ENCODE data around the gene LGALS1.
"Not testable (repeated sequence)": the region's sequence is repeated elsewhere in the genome, so short reads cannot be mapped to it uniquely, and the experiment has no call there.

The LGALS1 gene

DNA sequence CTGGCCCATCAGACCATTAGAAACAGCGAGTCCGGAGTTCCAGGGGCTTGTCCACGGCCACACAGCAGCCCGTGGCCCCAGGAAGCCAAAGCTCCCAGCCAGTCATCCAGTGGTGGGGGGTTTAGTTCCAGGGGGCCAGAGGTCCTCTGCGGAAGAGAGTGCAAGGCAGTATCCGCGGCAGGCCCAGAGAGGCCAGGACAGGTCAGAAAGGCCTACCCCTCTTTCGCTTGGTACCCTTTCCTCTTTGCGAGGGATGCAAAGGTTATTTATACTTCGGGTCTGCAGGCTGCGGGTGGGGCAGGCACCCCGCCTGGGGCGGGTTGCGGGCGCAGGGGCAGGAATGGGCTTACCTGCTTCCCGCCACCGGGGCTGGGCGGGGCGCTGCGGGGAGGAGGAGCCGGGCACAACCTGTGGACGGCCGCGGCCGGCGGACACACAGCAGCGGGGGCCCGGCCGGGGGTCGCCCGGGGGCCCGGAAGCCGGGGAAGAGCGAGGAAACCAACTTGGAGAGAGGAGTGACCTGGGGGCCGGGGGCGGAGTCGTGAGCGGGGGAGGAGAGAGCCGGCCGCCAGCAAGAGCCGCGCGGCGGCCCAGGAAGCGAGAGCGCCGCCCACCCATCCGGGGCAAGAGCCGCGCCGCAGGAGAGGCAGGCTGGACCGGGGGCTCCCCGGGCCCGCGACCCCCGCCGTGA is 36.2 kb upstream of the LGALS1 start, which contains the start of gene SH3BP1:
Gene SH3BP1 (plus strand): TSS at position 600 of the 691 bp plus-strand sequence. CDS start 119 bp downstream, outside the sequence.
- DNase-seq, result peak in 4 of 51 donors; percentile 18 to 35 (median 26)

DNA sequence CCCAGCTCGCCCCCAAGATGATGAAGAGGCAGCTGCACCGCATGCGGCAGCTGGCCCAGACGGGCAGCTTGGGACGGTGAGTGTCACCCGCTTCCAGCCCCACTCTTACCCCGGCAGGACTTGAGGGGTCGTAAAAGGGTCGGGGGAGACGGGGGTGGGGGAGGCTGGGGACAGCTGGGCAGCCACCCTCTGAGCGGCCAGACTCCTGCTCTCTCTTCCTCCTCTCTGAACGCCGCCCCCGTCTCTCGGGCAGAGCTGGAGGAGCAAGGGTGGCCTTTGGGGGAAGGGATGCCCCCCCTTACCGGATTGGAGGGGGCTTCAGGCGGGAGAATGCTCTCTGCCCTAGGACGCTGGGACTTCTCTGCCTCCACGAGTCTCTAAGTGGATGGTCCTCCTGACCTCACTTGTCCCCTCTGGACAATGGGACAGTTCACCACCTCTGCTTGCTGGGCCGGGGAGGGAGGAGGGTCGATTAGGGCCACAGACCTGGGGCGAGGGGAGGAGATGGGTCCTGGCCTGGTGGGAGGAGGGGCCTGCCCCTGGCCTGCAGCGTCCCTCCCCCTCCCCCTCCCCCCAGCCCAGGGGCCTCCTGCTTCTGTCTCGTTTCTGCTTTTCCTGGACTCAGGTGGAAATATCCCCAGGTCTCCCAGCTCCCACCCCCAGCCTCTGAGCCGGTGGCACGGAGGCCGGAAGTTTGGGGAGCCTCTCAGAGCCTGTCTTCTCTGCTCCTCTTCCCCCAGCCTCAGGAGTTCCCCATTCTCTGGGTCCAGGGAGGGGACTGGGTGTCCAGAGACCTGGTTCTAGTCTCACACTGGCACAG is 35.5 kb upstream of the LGALS1 start:
- no peak for DNase-seq

DNA sequence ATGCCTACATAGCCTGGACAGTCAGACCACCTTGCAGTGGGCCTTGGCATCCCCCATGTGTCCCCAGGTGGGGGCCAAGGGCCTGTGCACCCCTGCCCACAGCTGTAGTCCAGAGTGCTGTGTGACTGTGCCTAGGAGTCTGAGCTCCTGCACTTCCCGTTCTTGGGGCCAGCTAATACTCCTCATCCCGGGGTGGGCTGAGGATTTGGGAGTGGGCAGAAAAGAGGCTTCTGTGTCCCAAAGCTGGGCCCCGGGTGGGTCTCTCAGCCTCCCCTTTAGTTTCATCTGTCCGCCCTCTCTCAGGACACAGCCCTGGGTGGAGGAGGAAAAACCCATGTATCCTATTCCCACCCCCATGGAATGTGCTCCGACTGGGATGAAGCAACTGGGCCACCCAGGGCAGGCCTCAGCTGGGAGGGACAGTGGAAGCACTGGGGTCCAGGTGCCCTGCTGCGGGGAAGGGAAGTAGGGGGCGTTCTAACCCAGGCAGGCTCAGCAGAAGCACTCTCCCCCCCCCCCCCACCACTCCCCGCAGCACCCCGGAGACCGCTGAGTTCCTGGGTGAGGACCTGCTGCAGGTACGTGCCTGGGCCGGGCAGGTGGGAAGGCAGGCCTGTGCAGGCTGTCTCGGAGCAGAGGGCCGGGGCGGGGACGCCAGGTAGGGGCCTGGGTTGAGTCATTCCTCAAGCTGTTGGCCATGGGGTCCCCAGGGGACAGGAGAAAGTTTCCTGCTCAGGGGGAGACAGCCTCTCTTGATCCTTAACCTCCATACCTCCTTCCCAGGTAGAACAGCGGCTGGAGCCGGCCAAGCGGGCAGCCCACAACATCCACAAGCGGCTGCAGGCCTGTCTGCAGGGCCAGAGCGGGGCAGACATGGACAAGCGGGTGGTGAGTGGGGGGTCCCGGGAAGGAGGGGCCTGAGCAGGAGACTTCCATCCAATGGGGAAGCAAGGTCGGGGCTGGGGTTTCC is 34.6 kb upstream of the LGALS1 start:
- DNase-seq, result no peak

- no peak for DNase-seq
Measured at GRCh38 chr22:37641561-37641949, 33.9 kb upstream of the LGALS1 start.

GRCh38 chr22:37643225-37643847 is 32.1 kb upstream of the LGALS1 start:
- DNase-seq, result peak in 50 of 51 donors; percentile 13 to 86 (median 68)

DNA sequence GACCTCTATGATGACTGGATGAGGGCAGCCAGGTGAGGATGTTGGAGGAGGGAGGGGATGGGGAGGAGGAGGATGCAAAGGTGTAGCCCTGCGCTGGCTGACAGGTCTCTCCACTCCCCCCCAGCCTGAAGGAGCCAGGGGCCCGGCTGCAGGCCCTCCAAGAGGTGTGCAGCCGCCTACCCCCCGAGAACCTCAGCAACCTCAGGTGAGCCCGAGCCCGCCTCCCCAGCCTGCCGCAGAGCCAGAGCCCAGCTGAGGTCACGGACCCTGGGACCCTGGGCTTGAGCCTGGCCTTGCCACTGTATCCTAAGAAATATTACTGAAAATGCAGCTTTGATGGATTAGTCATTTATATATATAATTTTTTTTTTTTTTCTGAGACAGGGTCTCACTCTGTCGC is 28.1 kb upstream of the LGALS1 start:
- DNase-seq, result no peak

DNA sequence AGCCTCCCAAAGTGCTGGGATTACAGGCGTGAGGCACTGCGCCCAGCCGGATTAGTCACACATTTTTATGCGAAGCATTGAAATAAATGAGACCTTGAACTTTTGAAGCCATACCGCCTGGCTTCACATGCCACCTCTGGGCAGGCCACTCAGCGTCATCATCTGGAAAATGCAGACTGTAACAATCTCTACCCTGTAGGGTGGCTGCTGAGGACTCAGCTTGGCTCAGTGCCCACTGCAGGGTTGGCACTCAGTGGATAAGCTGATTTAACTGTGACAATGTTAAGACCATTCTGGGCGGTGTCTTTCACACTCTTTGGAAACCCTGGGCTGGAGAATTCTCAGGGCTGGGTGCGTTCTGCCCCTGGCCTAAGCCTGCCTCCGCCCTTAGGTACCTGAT is 27.5 kb upstream of the LGALS1 start:
- DNase-seq, result no peak

- no peak for DNase-seq
Measured at GRCh38 chr22:37650463-37651136, 24.8 kb upstream of the LGALS1 start.

GRCh38 chr22:37654563-37655251 is 20.7 kb upstream of the LGALS1 start:
- no peak for DNase-seq

DNA sequence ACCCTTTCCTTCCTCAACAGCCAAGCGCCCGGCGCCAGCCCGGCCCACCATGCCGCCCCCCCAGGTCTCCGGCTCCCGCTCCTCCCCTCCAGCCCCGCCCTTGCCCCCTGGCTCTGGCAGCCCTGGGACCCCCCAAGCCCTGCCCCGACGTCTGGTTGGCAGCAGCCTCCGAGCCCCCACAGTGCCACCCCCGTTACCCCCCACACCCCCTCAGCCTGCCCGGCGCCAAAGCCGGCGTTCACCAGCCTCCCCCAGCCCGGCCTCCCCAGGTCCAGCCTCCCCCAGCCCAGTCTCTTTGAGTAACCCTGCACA is 20.2 kb upstream of the LGALS1 start:
- DNase-seq, result no peak

DNA sequence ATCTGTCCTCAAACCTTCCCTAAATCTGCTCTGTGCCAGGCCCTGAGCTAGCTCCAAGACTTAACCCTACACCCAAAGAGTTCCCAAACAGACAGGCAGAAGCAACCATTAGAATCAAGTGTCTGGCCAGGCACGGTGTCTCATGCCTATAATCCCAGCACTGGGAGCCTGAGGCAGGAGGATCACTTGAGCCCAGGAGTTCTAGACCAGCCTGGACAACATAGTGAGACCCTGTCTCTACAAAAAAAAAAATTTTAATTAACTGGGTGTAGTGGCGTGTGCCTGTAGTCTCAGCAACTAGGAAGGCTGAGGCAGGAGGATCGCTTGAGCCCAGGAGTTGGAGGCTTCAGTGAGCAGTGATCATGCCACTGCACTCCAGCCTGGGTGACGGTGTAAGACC is 18.9 kb upstream of the LGALS1 start:
- not testable (repeated sequence) for DNase-seq

DNA sequence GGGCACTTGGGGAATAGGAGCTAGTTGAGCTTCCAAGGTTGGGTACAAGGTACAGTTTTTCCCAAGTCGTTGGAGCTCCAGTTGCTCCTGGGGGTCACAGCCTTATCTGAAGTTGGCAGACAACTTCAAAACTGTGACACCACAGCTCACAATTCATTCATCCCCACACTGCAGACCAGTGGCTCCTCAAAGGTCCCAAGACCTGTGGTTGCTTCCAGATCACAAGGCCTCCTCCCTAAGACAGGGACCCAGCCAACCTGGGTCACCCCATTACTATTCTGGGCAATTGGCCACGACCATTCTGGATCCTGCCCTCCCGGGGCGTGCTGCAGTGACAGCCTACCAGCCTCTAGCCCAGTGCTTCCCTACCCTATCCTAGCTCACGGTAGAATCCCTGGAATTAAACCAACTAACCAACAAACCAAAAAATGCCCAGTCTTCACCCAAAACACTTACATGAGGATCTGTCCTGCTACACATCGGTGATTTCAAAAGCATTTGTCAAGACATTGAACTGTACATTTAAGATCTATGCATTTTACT is 17.8 kb upstream of the LGALS1 start:
- DNase-seq, result peak in 3 of 51 donors; percentile 10 to 54 (median 34)

- peak; percentile 74 to 99 (median 97) for DNase-seq
Measured at GRCh38 chr22:37658133-37659065, 17.0 kb upstream of the LGALS1 start, which contains the start of gene PDXP. Gene PDXP, plus strand, starts transcription at chr22:37658723. Its CDS starts 60 bp downstream, at chr22:37658783.

- DNase-seq, result peak in 7 of 51 donors; percentile 23 to 45 (median 35)
Measured at GRCh38 chr22:37659066-37659896, 16.2 kb upstream of the LGALS1 start.

DNA sequence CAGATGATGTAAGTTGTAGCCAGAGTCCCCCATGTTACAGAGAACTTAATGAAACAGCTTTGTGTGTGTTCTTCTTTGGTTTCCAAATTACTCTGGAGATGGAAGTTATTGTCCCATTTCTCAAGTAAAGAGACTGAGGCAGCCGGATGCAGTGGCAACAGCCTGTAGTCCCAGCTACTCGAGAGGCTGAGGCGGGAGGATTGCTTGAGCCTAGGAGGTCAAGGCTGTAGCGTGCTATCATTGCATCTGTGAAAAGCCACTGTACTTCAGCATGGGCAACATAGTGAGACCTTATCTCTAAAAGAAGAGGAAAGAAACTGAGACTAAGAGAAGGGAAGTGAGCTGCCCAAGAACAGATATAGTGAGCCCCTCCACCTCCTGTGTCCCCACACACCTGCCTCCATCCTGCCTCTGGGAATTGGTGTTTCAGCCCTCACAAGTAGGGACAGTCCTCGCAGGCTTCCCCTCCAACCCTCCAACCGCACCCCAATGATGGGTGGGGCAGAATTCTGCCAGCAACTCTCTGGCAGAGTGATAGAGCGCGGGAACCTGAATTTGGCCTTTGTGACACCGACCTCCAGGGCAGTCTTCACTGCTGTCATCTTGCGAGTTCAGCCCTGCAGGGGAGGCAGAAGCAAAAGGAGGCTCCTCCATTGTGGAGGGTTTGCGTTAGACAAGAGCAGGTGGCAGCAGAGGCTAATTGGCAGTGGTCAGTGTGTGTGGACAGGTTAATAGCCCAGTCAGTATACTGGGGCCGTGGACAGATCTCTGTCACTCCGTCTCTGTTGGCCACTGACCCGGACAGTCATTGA is 15.3 kb upstream of the LGALS1 start:
- DNase-seq, result no peak

GRCh38 chr22:37660709-37661045 is 14.8 kb upstream of the LGALS1 start:
- no peak for DNase-seq
